ENCODE data around the gene MAP3K13.

MAP3K13 gene

DNA sequence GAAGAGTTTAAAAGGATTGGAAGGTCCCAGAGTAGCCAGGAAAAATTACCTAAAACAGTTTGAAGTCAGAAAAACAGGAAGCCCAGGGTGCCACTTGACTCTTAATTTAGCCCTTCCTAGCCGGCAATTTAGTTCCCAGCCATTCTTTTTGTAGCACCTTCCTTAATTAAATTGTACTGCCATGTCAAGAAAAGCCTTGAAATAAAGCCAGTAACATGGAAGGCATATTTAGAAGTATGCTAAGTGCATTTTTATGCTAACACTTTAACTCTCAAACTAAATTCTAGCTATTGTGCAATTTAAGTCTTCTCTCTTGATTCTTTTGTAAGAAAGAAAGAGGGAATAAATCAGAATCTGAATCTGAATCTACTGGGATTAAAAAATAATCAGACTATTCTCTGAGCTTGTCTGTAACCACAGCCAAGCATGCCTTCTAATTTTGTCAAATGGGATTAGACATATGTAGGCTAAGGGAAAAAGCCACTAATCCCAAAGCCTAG is 43.2 kb downstream of the MAP3K13 start:
- H2AFZ ChIP-seq (ENCODE audit: low read depth, low read length, severe bottlenecking), result no peak overlapping the region

DNA sequence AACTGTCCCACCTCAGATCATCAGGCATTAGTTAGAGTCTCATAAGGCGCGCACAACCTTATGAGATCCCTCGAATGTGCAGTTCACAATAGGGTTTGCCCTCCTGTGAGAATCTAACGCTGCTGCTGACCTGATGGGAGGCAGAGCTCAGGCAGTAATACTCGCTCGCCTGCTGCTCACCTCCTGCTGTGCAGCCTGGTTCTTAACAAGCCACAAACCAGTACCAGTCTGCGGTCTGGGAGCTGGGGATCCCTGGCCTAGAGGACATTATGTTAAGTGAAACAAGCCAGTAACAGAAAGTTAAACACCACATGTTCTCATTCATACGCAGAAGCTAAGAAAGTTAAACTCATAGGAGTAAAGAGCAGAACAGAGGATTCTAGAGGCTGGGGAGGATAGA is 47.0 kb downstream of the MAP3K13 start:
- TF ChIP-seq EZH2phosphoT487 (conservative IDR thresholded peaks at IDR 0.05; ENCODE audit: low read length) (no peak), CTCF (IDR thresholded peaks at IDR 0.05; ENCODE audit: insufficient read depth, low read length, poor library complexity, severe bottlenecking) (no peak)
- Histone ChIP-seq H3F3A (ENCODE audit: insufficient read depth) (no peaks in the 10 kb centered on the region), H3K27me3 (ENCODE audit: low read length) (no peaks in the 10 kb centered on the region), H3K4me3 (ENCODE audit: insufficient read depth, low read length, poor library complexity, severe bottlenecking) (no peak overlapping the region), H2AFZ (ENCODE audit: low read depth, low read length, severe bottlenecking) (no peak overlapping the region), H3K27ac (ENCODE audit: low read depth, low read length) (no peak overlapping the region), H4K20me1 (ENCODE audit: low read depth, low read length) (no peaks in the 10 kb centered on the region), H3K4me2 (ENCODE audit: low read depth, low read length, poor library complexity, severe bottlenecking) (no peak overlapping the region), H3K36me3 (ENCODE audit: low read length) (no peaks in the 10 kb centered on the region), H3K9me2 (replicated peaks; ENCODE audit: insufficient read depth, low read length) (no peaks in the 10 kb centered on the region), H3K9me3 (ENCODE audit: insufficient read depth, low read length) (no peaks in the 10 kb centered on the region), H3K9ac (ENCODE audit: low read length) (no peak overlapping the region), H3K79me2 (ENCODE audit: insufficient read depth, low read length) (no peaks in the 10 kb centered on the region)

More for the DNA sequence above, 43.2 kb downstream of the MAP3K13 start:
- Histone ChIP-seq H3K27ac (ENCODE audit: low read depth, low read length) (no peak overlapping the region), H3F3A (ENCODE audit: insufficient read depth) (no peaks in the 10 kb centered on the region), H3K9ac (ENCODE audit: low read length) (no peak overlapping the region), H3K27me3 (ENCODE audit: low read length) (no peaks in the 10 kb centered on the region), H3K9me2 (replicated peaks; ENCODE audit: insufficient read depth, low read length) (no peaks in the 10 kb centered on the region), H3K36me3 (ENCODE audit: low read length) (no peaks in the 10 kb centered on the region), H3K4me2 (ENCODE audit: low read depth, low read length, poor library complexity, severe bottlenecking) (no peak overlapping the region), H3K4me3 (ENCODE audit: insufficient read depth, low read length, poor library complexity, severe bottlenecking) (no peak overlapping the region), H3K9me3 (ENCODE audit: insufficient read depth, low read length) (no peaks in the 10 kb centered on the region), H3K79me2 (ENCODE audit: insufficient read depth, low read length) (no peaks in the 10 kb centered on the region), H4K20me1 (ENCODE audit: low read depth, low read length) (no peaks in the 10 kb centered on the region)
- TF ChIP-seq EZH2phosphoT487 (conservative IDR thresholded peaks at IDR 0.05; ENCODE audit: low read length) (no peak), CTCF (IDR thresholded peaks at IDR 0.05; ENCODE audit: insufficient read depth, low read length, poor library complexity, severe bottlenecking) (no peak)

- H3K9me3 ChIP-seq (ENCODE audit: insufficient read depth, low read length), result no peaks in the 10 kb centered on the region
- H4K20me1 ChIP-seq (ENCODE audit: low read depth, low read length), result no peaks in the 10 kb centered on the region
- H3F3A ChIP-seq (ENCODE audit: insufficient read depth), result no peaks in the 10 kb centered on the region
- TF ChIP-seq EZH2phosphoT487 (conservative IDR thresholded peaks at IDR 0.05; ENCODE audit: low read length) (no peak), CTCF (IDR thresholded peaks at IDR 0.05; ENCODE audit: insufficient read depth, low read length, poor library complexity, severe bottlenecking) (no peak)
- no peaks in the 10 kb centered on the region for H3K36me3 ChIP-seq (ENCODE audit: low read length)
- no peaks in the 10 kb centered on the region for H3K9me2 ChIP-seq (replicated peaks; ENCODE audit: insufficient read depth, low read length)
- no peak overlapping the region for H3K9ac ChIP-seq (ENCODE audit: low read length)
- no peak overlapping the region for H3K4me2 ChIP-seq (ENCODE audit: low read depth, low read length, poor library complexity, severe bottlenecking)
- no peak overlapping the region for H3K27ac ChIP-seq (ENCODE audit: low read depth, low read length)
- no peak overlapping the region for H2AFZ ChIP-seq (ENCODE audit: low read depth, low read length, severe bottlenecking)
- no peaks in the 10 kb centered on the region for H3K79me2 ChIP-seq (ENCODE audit: insufficient read depth, low read length)
- no peak overlapping the region for H3K4me3 ChIP-seq (ENCODE audit: insufficient read depth, low read length, poor library complexity, severe bottlenecking)
- no peaks in the 10 kb centered on the region for H3K27me3 ChIP-seq (ENCODE audit: low read length)
Measured at GRCh38 chr3:185411133-185411532, 48.2 kb downstream of the MAP3K13 start.
